Mucosa of descending colon (tissue), 3 donors: ENCODE data around the gene PARP11. TPM values are rescaled to one million over a fixed set of nuclear protein-coding genes. Genes with fewer than 3 reads are reported as not detected.

Experiments used
- ATAC-seq: fragments of 200-7000 bp; cut with Tn5 transposase; one replicate; pipeline ENCODE4 v1.9.1; 2020; ENCODE audit warnings: mild to moderate bottlenecking, moderate library complexity
- DNase-seq, 3 donors: peaks; one replicate each; pipeline ENCODE4 v3.0.0-alpha.2; 2020
- H3K36me3 ChIP-seq: fragments of 200-600 bp; one replicate; pipeline ENCODE4 v1.8.0; 2021; ENCODE audit warnings: low read depth, mild to moderate bottlenecking
- H3K4me1 ChIP-seq: fragments of 200-600 bp; one replicate; pipeline ENCODE4 v1.8.0; 2021; ENCODE audit warnings: low read depth, mild to moderate bottlenecking
- H3K4me3 ChIP-seq: fragments of 200-600 bp; one replicate; pipeline ENCODE4 v1.8.0; 2021; ENCODE audit warnings: mild to moderate bottlenecking
- H3K9me3 ChIP-seq: fragments of 200-600 bp; one replicate; pipeline ENCODE4 v1.8.0; 2021; ENCODE audit warnings: mild to moderate bottlenecking
- intact Hi-C, 2 donors: fragments of 100-400 bp; cut with DNase I in 1 of 2; cut with micrococcal nuclease in 1 of 2; formaldehyde crosslinking; loops; one replicate each; pipeline versions ENCODE4 v1.11.0 to v1.11.1; 2022; cut with DNase I, micrococcal nuclease
- total RNA-seq, 3 donors: library from RNA; stranded (reverse); fragmentation: NEBNext Ultra II Directional in 2 of 3; extraction: Animal tissue kit (Norgen Biotek cat#: 25700) in 2 of 3; gene quantifications; one replicate each; pipeline versions ENCODE4 v1.2.1 to v1.2.4, GENCODE V29; 2021 to 2023
- TF ChIP-seq, protein P1 (sequence below): fragments of 200-600 bp; IDR thresholded peaks from one replicate; pipeline ENCODE4 v1.8.0; 2022; ENCODE audit warnings: antibody characterized with exemption, mild to moderate bottlenecking
- donor health status: DM: no; HTN: no; CAD: no; lungs with moderate emphysema.
- donor health status: DM: no; HTN: no; CAD: no.
- donor health status: DM: no; HTN: yes; CAD: no.

PARP11 gene
- total RNA-seq, 3 donors from 2014 or later: 8.5 to 12.4 (median 9.5) TPM

DNA sequence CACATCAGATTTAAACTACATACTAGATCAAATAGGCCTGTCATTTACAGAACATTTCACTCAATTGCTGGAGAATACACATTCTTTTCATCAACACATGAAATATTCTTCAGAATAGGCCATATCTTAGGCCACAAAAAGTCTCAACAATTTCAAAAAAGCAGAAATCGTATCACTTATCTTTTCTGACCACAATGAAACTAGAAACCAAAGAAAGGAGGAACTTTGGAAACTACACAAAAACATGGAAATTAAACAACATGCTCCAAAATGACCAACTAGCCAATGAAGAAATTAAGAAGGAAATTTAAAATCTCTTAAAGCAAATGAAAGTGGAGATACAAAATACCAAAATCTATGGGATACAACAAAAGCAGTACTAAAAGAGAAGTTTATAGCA, 35.1 kb downstream of the PARP11 start:
- Histone ChIP-seq H3K9me3 (no peaks in the 10 kb centered on the region), H3K4me3 (no peak overlapping the region), H3K4me1 (no peaks in the 10 kb centered on the region), H3K36me3 (no peaks in the 10 kb centered on the region)
- no peak for ATAC-seq
- TF ChIP-seq, protein P1, sequence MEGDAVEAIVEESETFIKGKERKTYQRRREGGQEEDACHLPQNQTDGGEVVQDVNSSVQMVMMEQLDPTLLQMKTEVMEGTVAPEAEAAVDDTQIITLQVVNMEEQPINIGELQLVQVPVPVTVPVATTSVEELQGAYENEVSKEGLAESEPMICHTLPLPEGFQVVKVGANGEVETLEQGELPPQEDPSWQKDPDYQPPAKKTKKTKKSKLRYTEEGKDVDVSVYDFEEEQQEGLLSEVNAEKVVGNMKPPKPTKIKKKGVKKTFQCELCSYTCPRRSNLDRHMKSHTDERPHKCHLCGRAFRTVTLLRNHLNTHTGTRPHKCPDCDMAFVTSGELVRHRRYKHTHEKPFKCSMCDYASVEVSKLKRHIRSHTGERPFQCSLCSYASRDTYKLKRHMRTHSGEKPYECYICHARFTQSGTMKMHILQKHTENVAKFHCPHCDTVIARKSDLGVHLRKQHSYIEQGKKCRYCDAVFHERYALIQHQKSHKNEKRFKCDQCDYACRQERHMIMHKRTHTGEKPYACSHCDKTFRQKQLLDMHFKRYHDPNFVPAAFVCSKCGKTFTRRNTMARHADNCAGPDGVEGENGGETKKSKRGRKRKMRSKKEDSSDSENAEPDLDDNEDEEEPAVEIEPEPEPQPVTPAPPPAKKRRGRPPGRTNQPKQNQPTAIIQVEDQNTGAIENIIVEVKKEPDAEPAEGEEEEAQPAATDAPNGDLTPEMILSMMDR: no peak
- no peak for DNase-seq
- intact Hi-C loops: no loop called here

DNA sequence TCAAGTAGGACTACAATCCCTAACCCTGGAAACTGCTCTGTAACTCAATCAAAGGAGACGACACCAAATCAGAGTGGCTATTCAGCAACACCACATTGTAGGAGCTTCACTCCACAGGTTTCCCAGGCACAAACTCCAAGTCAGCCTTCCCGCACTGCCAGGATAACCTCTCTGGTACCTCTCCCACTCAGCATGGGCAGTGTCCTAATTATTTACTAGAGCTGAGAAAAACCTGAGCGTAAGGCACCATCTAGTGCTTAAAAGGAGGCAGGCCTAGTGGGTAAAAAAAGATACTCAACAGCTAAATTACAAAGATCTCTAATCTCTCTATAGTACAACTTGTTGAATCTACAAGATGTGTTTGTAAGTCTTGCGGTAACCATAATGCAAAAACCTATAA, 36.1 kb downstream of the PARP11 start:
- Histone ChIP-seq H3K9me3 (no peaks in the 10 kb centered on the region), H3K4me3 (no peak overlapping the region), H3K4me1 (no peaks in the 10 kb centered on the region), H3K36me3 (no peaks in the 10 kb centered on the region)
- ATAC-seq (no peak), DNase-seq (no peak)
- intact Hi-C loops: no loop called here
- TF ChIP-seq, protein P1: no peak

DNA sequence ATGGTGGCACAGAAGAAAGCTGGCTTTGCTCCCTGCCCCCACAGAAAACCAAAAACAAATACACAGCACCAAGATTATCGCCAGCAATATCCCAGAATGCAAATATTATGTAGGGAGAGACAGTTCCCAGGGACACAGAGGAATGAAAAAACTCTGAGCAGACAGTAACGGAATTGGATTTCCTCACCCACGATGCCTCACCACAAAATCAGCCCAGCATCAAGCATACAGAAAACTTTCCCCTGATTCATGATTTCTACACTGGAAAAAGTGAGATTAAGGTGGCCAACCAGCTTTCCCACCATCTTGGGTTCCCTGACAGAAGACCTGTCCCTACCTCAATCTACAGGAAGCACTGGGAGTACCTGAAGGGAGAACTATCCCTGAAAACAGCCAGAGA, 36.6 kb downstream of the PARP11 start:
- no peak for DNase-seq
- TF ChIP-seq, protein P1: no peak
- Histone ChIP-seq H3K9me3 (no peaks in the 10 kb centered on the region), H3K4me3 (no peak overlapping the region), H3K36me3 (no peaks in the 10 kb centered on the region), H3K4me1 (no peaks in the 10 kb centered on the region)
- intact Hi-C loops: no loop called here
- no peak for ATAC-seq

DNA sequence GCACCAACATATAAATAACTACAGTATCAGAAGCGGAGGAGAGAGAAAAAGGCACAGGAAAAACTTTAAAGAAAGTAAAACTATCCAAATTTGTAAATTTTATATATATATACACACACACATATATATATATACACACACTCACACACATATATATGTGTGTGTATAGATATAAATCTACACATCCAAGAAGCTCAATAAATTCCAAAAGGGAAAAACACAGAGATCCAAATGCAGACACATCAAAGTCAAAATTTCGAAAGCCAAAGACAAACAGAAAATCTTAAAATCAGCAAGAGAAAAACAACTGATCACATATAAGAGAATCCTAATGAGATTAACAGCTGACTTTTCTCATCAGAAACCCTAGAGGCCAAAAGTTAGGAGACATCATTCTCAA, 37.3 kb downstream of the PARP11 start:
- H3K4me1 ChIP-seq: no peaks in the 10 kb centered on the region
- H3K36me3 ChIP-seq: no peaks in the 10 kb centered on the region
- H3K4me3 ChIP-seq: no peak overlapping the region
- H3K9me3 ChIP-seq: no peaks in the 10 kb centered on the region
- intact Hi-C loops: no loop called here
- DNase-seq (no peak), ATAC-seq (no peak)
- TF ChIP-seq, protein P1: no peak

DNA sequence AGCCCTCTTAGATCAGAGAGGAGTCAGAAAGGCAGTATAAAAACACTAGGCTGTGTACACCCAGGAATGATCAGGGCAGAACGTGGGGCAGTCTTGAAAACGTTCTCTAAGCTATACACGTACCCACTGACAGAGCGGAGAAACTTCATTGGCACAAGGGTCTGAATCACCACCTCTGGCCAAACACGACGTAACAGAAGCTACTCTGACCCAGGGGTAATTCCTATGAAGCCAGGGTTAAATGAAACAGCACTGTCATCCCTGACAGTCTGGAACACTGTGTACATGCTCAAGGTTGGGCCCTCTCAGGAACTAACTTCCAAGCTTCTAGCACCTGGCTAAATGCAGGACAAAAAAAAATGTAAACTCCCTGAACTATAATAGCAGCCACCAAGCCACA, 38.4 kb downstream of the PARP11 start:
- TF ChIP-seq, protein P1: no peak
- ATAC-seq: no peak
- H3K4me3 ChIP-seq: no peak overlapping the region
- intact Hi-C loops: no loop called here
- H3K4me1 ChIP-seq: no peaks in the 10 kb centered on the region
- H3K36me3 ChIP-seq: no peaks in the 10 kb centered on the region
- H3K9me3 ChIP-seq: no peaks in the 10 kb centered on the region
- no peak for DNase-seq

DNA sequence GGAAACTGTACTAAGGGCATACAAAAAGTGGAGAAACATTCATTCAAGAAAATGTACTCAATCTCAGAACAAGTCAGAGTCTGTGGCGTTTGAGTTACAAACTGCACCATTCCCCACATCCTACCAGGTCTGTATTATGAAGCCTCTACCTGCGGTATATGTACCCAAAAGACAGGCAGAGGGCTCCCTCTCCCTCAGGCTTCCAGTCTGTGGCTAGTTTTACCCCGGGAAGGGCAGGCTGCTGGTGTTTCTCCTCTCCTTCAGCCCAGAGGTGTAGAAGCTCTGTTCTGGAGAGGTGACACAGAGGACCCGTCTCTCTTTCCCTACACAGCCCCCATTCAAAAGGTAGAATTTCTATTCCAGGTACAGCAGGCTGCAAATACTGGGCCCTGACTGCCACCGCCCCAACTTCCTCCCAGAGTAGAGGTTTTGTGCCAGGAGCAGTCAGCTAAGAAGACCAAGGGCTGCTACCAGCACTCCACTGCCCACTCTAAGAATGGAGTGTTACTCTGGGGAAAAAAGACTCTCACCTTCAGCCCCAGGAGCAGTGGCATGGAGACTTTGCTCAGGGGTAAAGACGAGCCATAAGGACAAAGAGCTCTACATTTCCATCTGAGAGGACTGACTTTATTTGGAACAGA, 39.4 kb downstream of the PARP11 start:
- H3K4me3 ChIP-seq: no peak overlapping the region
- TF ChIP-seq, protein P1: no peak
- no peaks in the 10 kb centered on the region for H3K36me3 ChIP-seq
- no peaks in the 10 kb centered on the region for H3K9me3 ChIP-seq
- intact Hi-C loops: no loop called here
- ATAC-seq (no peak), DNase-seq (no peak)
- H3K4me1 ChIP-seq: no peaks in the 10 kb centered on the region
